ENCODE results near the gene JAK3.
A peak's percentile ranks its signal among the peaks of the same experiment; 100 is the strongest.

Gene JAK3

GRCh38 chr19:17840019-17840418 lies 7.8 kb downstream of the JAK3 start:
- no peak for DNase-seq (ENCODE audit: low spot score)

- no peak for DNase-seq (ENCODE audit: low spot score)
Observed at GRCh38 chr19:17837972-17838371, 9.8 kb downstream of the JAK3 start.

DNA sequence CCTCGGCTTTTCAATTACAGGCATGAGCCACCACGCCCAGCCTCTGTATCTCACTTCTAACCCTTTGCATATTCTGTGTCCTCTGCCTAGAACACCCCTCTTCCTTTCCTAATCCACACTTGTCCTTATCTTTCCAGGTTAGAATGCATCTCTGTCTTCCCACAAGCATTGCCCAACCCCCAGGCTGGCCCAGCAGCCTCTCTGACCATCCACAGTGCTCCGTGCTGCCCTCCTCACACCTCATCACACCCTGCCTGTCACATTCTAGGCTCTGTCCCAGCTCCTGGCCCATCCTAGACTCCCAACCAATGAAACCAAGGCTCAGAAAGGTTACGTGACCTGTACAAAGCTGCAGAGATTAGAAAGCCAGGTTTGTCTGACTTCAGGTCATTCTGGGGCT lies 11.3 kb downstream of the JAK3 start:
- no peak for DNase-seq (ENCODE audit: low spot score)

- DNase-seq (ENCODE audit: low spot score), result no peak
Observed at GRCh38 chr19:17835182-17836006, 12.4 kb downstream of the JAK3 start.

GRCh38 chr19:17834350-17835181 lies 13.2 kb downstream of the JAK3 start:
- DNase-seq (ENCODE audit: low spot score), result no peak

GRCh38 chr19:17832443-17833208 lies 15.2 kb downstream of the JAK3 start:
- DNase-seq (ENCODE audit: low spot score), result no peak

GRCh38 chr19:17831419-17831888 lies 16.3 kb downstream of the JAK3 start:
- no peak for DNase-seq (ENCODE audit: low spot score)

DNA sequence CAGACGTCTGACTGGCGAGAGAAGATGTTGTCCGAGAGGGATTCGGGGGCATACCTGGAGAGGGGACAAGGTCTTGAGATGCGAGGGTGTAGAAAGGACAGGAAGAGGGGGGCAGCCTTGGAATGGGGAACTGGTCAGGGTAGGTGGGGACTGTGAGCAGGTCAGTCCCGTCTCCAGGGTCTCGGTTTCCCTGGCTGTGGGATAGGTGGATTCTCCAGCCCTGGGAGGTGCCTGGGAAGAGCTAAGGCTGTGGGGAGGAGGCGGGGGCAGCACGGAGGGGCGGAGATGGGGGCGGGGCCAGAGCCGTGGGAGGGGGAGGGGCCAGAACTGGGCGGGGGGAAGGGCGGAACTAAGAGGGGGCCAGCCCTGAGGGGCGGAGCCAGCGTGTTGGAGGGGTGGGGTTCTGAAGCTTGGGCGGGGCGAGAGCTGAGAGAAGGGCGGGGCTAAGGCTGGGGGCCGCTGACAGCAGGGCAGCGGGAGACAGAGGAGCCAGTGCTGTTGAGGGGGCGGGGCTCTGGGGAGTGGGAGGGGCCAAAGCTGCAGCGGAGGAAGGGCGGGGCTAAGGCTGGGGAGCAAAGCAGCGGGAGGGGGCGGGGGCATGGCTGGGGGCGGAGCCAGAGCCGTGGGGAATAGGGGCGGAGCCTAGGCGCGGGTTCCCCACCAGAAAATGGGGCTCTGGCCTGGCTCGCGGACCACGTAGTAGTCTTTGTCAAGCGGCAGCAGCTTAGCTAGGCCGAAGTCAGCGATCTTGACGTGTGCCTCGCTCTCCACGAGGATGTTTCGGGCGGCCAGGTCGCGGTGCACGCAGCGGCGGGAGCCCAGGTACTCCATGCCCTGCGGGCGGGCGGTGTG lies 17.0 kb downstream of the JAK3 start:
- DNase-seq (ENCODE audit: low spot score), result peak; percentile 6

GRCh38 chr19:17829855-17830566 lies 17.8 kb downstream of the JAK3 start:
- no peak for DNase-seq (ENCODE audit: low spot score)

DNA sequence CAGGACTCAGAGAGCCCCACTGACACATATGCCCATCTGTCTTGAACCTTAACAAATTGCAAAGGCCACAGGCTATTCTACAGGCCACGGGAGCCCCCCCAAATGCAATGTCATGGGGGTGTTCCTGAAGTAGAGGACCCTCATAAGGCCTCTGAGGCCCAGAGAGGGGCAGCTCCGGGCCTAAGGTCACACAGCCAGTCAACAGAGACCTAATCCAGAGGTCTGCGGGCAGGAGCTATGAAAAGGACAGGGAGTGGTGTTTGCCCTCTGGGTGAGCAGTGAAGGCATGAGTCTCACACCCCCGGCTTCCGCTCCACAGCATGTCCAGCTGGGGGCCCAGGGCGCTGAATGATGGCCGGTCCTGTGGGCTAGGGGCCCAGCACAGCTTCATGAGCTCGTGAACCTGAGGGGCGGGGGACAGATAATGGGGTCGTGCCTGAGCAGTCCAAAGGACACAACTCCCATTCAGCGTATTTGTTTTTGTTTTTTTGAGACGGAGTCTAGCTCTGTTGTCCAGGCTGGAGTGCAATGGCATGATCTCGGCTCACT lies 21.2 kb downstream of the JAK3 start:
- DNase-seq (ENCODE audit: low spot score), result no peak

DNA sequence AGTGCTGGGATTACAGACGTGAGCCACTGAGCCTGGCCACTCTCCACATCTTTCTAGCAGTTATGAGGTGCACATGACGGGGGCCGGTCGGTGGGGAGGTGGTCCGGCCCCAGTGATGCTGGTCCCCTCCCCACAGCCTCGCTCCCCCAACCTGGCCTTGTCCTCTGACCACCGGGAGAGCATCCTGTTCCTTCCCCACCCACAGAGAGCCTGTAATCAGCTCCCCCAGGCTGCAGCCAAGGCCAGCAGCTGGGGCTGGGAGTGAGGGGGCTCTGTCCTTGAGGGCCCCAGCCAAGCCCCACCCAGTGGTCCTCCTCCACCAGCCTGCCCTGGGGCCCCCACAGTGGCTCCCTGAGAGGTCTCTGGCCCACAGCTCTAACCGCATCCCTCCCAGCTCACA lies 23.4 kb downstream of the JAK3 start:
- no peak for DNase-seq (ENCODE audit: low spot score)

- no peak for DNase-seq (ENCODE audit: low spot score)
Observed at GRCh38 chr19:17821190-17821589, 26.6 kb downstream of the JAK3 start, which contains the start of gene INSL3. TSS of gene INSL3 (minus strand) at chr19:17821519. CDS start at chr19:17821506, 13 bp downstream.

- no peak for DNase-seq (ENCODE audit: low spot score)
Observed at GRCh38 chr19:17817668-17818363, 30.0 kb downstream of the JAK3 start.

GRCh38 chr19:17812099-17812498 lies 35.7 kb downstream of the JAK3 start:
- DNase-seq (ENCODE audit: low spot score), result no peak

DNA sequence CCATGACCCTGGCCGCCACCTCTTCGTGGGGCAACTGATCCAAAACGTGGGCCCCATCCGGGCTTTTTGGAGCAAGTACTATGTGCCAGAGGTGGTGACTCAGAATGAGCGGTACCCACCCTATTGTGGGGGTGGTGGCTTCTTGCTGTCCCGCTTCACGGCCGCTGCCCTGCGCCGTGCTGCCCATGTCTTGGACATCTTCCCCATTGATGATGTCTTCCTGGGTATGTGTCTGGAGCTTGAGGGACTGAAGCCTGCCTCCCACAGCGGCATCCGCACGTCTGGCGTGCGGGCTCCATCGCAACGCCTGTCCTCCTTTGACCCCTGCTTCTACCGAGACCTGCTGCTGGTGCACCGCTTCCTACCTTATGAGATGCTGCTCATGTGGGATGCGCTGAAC lies 36.1 kb downstream of the JAK3 start:
- no peak for DNase-seq (ENCODE audit: low spot score)

DNA sequence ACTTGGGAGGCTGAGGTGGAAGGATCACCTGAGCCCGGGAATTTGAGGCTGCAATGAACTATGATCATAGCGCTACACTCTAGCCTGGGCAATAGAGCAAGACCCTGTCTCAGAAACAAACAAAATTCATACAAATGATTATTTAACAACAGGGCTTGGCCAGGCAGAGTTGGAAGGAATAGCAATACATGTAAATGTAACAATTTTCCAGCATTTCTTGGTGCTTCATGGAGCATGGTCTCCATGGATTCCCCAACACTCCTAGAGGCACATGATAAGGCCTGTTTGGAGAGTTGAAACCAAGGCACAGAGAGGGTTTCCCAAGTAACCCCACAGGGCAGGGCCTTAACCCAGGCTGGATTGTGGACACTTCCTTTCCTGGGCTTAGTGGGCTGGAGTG lies 36.7 kb downstream of the JAK3 start:
- no peak for DNase-seq (ENCODE audit: low spot score)

DNA sequence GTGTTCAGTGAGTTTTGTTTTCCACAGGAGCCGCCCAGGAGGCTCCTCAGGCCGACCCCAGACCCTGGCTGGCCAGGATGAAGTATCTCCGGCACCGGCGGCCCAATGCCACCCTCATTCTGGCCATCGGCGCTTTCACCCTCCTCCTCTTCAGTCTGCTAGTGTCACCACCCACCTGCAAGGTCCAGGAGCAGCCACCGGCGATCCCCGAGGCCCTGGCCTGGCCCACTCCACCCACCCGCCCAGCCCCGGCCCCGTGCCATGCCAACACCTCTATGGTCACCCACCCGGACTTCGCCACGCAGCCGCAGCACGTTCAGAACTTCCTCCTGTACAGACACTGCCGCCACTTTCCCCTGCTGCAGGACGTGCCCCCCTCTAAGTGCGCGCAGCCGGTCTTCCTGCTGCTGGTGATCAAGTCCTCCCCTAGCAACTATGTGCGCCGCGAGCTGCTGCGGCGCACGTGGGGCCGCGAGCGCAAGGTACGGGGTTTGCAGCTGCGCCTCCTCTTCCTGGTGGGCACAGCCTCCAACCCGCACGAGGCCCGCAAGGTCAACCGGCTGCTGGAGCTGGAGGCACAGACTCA lies 40.0 kb downstream of the JAK3 start:
- DNase-seq (ENCODE audit: low spot score), result no peak

- no peak for DNase-seq (ENCODE audit: low spot score)
Observed at GRCh38 chr19:17806945-17807344, 40.8 kb downstream of the JAK3 start.

GRCh38 chr19:17805427-17805826 lies 42.4 kb downstream of the JAK3 start:
- no peak for DNase-seq (ENCODE audit: low spot score)

All from hematopoietic multipotent progenitor cell treated with erythropoietin and hydrocortisone succinate and interleukin-3 and kit ligand, for 17 days (in vitro differentiated cells).